H9 (cell line): ENCODE results near the gene RBMS3. TPM values are rescaled to one million over a fixed set of nuclear protein-coding genes. Genes with fewer than 3 reads are reported as not detected.

Experiments used
- DNase-seq: peaks from one replicate; pipeline ENCODE4 v3.0.0-alpha.2; 2017
- H2AFZ ChIP-seq: one replicate; pipeline ENCODE4 v1.6.1; 2013; ENCODE audit warnings: mild to moderate bottlenecking, low read length, control low read depth, moderate library complexity
- H2AK5ac ChIP-seq: 2 replicates; pipeline ENCODE4 v1.6.1; 2013; ENCODE audit warnings: low read length, control low read depth, mixed read lengths; ENCODE audit not compliant: insufficient read length
- H2BK120ac ChIP-seq: one replicate; pipeline ENCODE4 v1.6.1; 2013; ENCODE audit warnings: low read depth, mild to moderate bottlenecking, low read length, control low read depth, inconsistent platforms; ENCODE audit not compliant: poor library complexity, severe bottlenecking
- H2BK12ac ChIP-seq: 2 replicates; pipeline ENCODE4 v1.6.1; 2013; ENCODE audit warnings: low read length, control low read depth, mixed read lengths, low read depth; ENCODE audit not compliant: insufficient read length
- H2BK15ac ChIP-seq: 2 replicates; pipeline ENCODE4 v1.6.1; 2013; ENCODE audit warnings: low read depth, low read length, control low read depth
- H2BK20ac ChIP-seq: one replicate; pipeline ENCODE4 v1.6.1; 2013; ENCODE audit warnings: low read depth, mild to moderate bottlenecking, low read length, control low read depth, inconsistent platforms; ENCODE audit not compliant: poor library complexity, severe bottlenecking
- H2BK5ac ChIP-seq: 2 replicates; pipeline ENCODE4 v1.6.1; 2013; ENCODE audit warnings: low read length, control low read depth, mixed read lengths; ENCODE audit not compliant: insufficient read length
- H3K14ac ChIP-seq: 2 replicates; pipeline ENCODE4 v1.6.1; 2013; ENCODE audit warnings: low read length, control low read depth; ENCODE audit not compliant: insufficient read depth
- H3K18ac ChIP-seq: 2 replicates; pipeline ENCODE4 v1.6.1; 2013; ENCODE audit warnings: low read depth, mild to moderate bottlenecking, mixed read lengths, low read length, control low read depth; ENCODE audit not compliant: insufficient read length
- H3K23ac ChIP-seq: 2 replicates; pipeline ENCODE4 v1.6.1; 2013; ENCODE audit warnings: low read length, control low read depth, mixed read lengths, low read depth; ENCODE audit not compliant: insufficient read length
- H3K23me2 ChIP-seq: 2 replicates; pipeline ENCODE4 v1.6.1; 2013; ENCODE audit warnings: low read depth, mild to moderate bottlenecking, mixed read lengths, low read length, control low read depth; ENCODE audit not compliant: insufficient read length, poor library complexity, severe bottlenecking
- H3K27ac ChIP-seq: 2 replicates; pipeline ENCODE4 v1.5.1; 2013; ENCODE audit warnings: low read length, control low read depth, mixed read lengths, low read depth; ENCODE audit not compliant: insufficient read length
- H3K27me3 ChIP-seq: 2 replicates; pipeline ENCODE4 v1.6.1; 2013; ENCODE audit warnings: low read length, control low read depth, inconsistent platforms; ENCODE audit not compliant: insufficient read depth
- H3K4ac ChIP-seq: 2 replicates; pipeline ENCODE4 v1.6.1; 2013; ENCODE audit warnings: low read depth, mild to moderate bottlenecking, control low read depth, inconsistent platforms, low read length, moderate library complexity
- H3K4me1 ChIP-seq: 2 replicates; pipeline ENCODE4 v1.6.1; 2013; ENCODE audit warnings: low read length, control low read depth, inconsistent platforms; ENCODE audit not compliant: insufficient read depth
- H3K4me2 ChIP-seq: 2 replicates; pipeline ENCODE4 v1.6.1; 2013; ENCODE audit warnings: low read length, control low read depth, mixed read lengths; ENCODE audit not compliant: insufficient read length, insufficient read depth
- H3K56ac ChIP-seq: 2 replicates; pipeline ENCODE4 v1.6.1; 2013; ENCODE audit warnings: low read depth, mild to moderate bottlenecking, mixed read lengths, low read length, control low read depth; ENCODE audit not compliant: insufficient read length
- H3K79me1 ChIP-seq: 2 replicates; pipeline ENCODE4 v1.6.1; 2013; ENCODE audit warnings: low read depth, mild to moderate bottlenecking, moderate library complexity, low read length, control low read depth, inconsistent platforms; ENCODE audit not compliant: insufficient read depth, poor library complexity, severe bottlenecking
- H3K79me2 ChIP-seq: 2 replicates; pipeline ENCODE4 v1.6.1; 2013; ENCODE audit warnings: low read length, control low read depth, inconsistent platforms; ENCODE audit not compliant: insufficient read depth
- H3K9ac ChIP-seq: 2 replicates; pipeline ENCODE4 v1.6.1; 2013; ENCODE audit warnings: low read length, control low read depth, mixed read lengths; ENCODE audit not compliant: insufficient read length; ENCODE audit errors: extremely low read depth
- H3K9me3 ChIP-seq: one replicate; pipeline ENCODE4 v1.6.1; 2013; ENCODE audit warnings: low read depth, low read length, inconsistent platforms; ENCODE audit not compliant: control insufficient read depth
- H3T11ph ChIP-seq: one replicate; pipeline ENCODE4 v1.6.1; 2013; ENCODE audit warnings: mild to moderate bottlenecking, low read length, control low read depth, inconsistent platforms
- H4K20me1 ChIP-seq: one replicate; pipeline ENCODE4 v1.6.1; 2013; ENCODE audit not compliant: control insufficient read depth, insufficient read length, insufficient read depth
- H4K5ac ChIP-seq: 2 replicates; pipeline ENCODE4 v1.6.1; 2013; ENCODE audit warnings: low read depth, mild to moderate bottlenecking, mixed read lengths, low read length, control low read depth; ENCODE audit not compliant: insufficient read length
- H4K8ac ChIP-seq: replicated peaks from 2 replicates; pipeline ENCODE4 v1.6.1; 2013; ENCODE audit warnings: low read length, control low read depth, mixed read lengths, low read depth; ENCODE audit not compliant: insufficient read length
- H4K91ac ChIP-seq: 2 replicates; pipeline ENCODE4 v1.6.1; 2013; ENCODE audit warnings: low read depth, mild to moderate bottlenecking, moderate library complexity, mixed read lengths, low read length, control low read depth; ENCODE audit not compliant: insufficient read length
- H3K27ac Mint-ChIP-seq, 3 experiments: 2 replicates in 2 of 3; 3 replicates in 1 of 3; pipeline ENCODE4 v1.8.0; 2020 to 2021; ENCODE audit warnings: mixed read lengths in 3 of 3, mild to moderate bottlenecking in 1 of 3, moderate library complexity in 1 of 3
- H3K27me3 Mint-ChIP-seq: 2 replicates; pipeline ENCODE4 v1.8.0; 2021; ENCODE audit warnings: low read depth, mild to moderate bottlenecking, moderate library complexity, mixed read lengths
- H3K36me3 Mint-ChIP-seq, 3 experiments: 2 replicates in 2 of 3; 3 replicates in 1 of 3; pipeline ENCODE4 v1.8.0; 2020 to 2021; ENCODE audit warnings: low read depth in 3 of 3, mixed read lengths in 3 of 3; ENCODE audit not compliant: insufficient read depth in 1 of 3
- H3K4me1 Mint-ChIP-seq, 2 experiments: 2 replicates each; pipeline ENCODE4 v1.8.0; 2020; ENCODE audit warnings: mixed read lengths in 2 of 2
- H3K4me3 Mint-ChIP-seq, 2 experiments: 2 replicates in 1 of 2; 3 replicates in 1 of 2; pipeline ENCODE4 v1.8.0; 2020 to 2021; ENCODE audit warnings: mild to moderate bottlenecking in 2 of 2, mixed read lengths in 2 of 2, moderate library complexity in 1 of 2
- H3K9me3 Mint-ChIP-seq, 2 experiments: 2 replicates in 1 of 2; 3 replicates in 1 of 2; pipeline ENCODE4 v1.8.0; 2020; ENCODE audit warnings: mild to moderate bottlenecking in 2 of 2, mixed read lengths in 2 of 2, moderate library complexity in 1 of 2
- CTCF ChIP-seq: fragments of 200-600 bp; sonication (generic); conservative IDR thresholded peaks from 3 replicates; pipeline ENCODE4 v1.8.0; 2021; ENCODE audit warnings: antibody characterized with exemption, mild to moderate bottlenecking
- WGBS: extraction: QIAGEN DNeasy Blood & Tissue Kit; methylation state at CpG from one replicate; pipeline ENCODE4 v1.1.7; 2013; ENCODE audit warnings: missing lambda C conversion rate, low lambda C conversion rate, mixed read lengths; ENCODE audit not compliant: insufficient read length; ENCODE audit errors: extremely low coverage; 5-methylcytosine and 5-hydroxymethylcytosine counted together
- total RNA-seq: library from RNA; stranded (reverse); gene quantifications from 2 replicates; pipeline ENCODE4 v1.2.1, GENCODE V29; 2021

Gene RBMS3
- total RNA-seq, 1 experiment from 2014 or later = 8.1 TPM

GRCh38 chr3:29537889-29538609 lies 257.2 kb downstream of the RBMS3 start:
- TF ChIP-seq CTCF = no peak
- no peak overlapping the region for H3K27ac Mint-ChIP-seq
- Histone ChIP-seq H3K4ac (no peak overlapping the region), H3K4me2 (no peak overlapping the region), H2AFZ (no peak overlapping the region), H3T11ph (no peak overlapping the region), H2BK12ac (no peak overlapping the region), H3K27ac (no peak overlapping the region), H3K9ac (no peak overlapping the region), H2BK5ac (no peak overlapping the region), H3K9me3 (no peaks in the 10 kb centered on the region), H2AK5ac (no peak overlapping the region), H3K14ac (no peak overlapping the region), H3K4me1 (no peaks in the 10 kb centered on the region), H3K79me1 (no peaks in the 10 kb centered on the region), H3K23ac (no peak overlapping the region), H4K8ac (no peak overlapping the region), H2BK20ac (no peak overlapping the region), H2BK120ac (no peak overlapping the region), H3K23me2 (no peaks in the 10 kb centered on the region), H3K79me2 (no peaks in the 10 kb centered on the region), H3K18ac (no peak overlapping the region), H3K56ac (no peak overlapping the region), H4K91ac (no peak overlapping the region), H2BK15ac (no peak overlapping the region), H3K27me3 (no peaks in the 10 kb centered on the region; the same call in 1 of the 2 replicates), H4K5ac (no peak overlapping the region), H4K20me1 (no peaks in the 10 kb centered on the region)
- no peaks in the 10 kb centered on the region for H3K9me3 Mint-ChIP-seq
- H3K27me3 Mint-ChIP-seq = no peaks in the 10 kb centered on the region
- H3K36me3 Mint-ChIP-seq = no peaks in the 10 kb centered on the region
- H3K4me1 Mint-ChIP-seq = peaks cover 4 to 5% of the 10 kb centered on the region in 2 experiments; a peak in 3 of 4 replicates
- WGBS = no CpG with 5 or more reads among the region's 5 CpGs
- no peak overlapping the region for H3K4me3 Mint-ChIP-seq
- no peak for DNase-seq
